ENCODE measurements around the gene PRR35.

DNA sequence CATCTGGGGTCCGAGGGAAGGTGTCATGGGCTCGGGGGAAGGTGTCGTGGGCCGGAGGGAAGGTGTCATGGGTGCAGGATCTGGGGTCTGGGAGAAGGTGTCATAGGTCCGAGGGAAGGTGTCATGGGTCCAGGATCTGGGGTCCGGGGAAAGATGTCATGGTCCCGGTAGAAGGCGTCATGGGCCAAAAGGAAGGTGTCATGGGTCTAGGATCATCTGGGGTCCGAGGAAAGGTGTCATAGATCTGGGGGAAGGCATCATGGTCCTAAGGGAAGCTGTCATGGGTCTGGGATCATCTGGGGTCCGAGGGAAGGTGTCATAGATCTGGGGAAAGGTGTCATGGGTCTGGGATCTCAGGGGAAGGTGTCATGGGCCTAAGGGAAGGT, 30.6 kb downstream of the PRR35 start:
- TF ChIP-seq ELF4 (IDR thresholded peaks at IDR 0.05) (no peak), SP1 (IDR thresholded peaks at IDR 0.05) (no peak), HDGF (IDR thresholded peaks at IDR 0.05; ENCODE audit: borderline replicate concordance) (no peak), FOXM1 (IDR thresholded peaks at IDR 0.05; ENCODE audit: borderline replicate concordance) (no peak)
